Neural progenitor cell (in vitro differentiated cells): Measurements from ENCODE around the gene WDR27. TPM values are rescaled to one million over a fixed set of nuclear protein-coding genes. Genes with fewer than 3 reads are reported as not detected.

Experiments used
- DNase-seq: peaks from one replicate; pipeline ENCODE4 v3.0.0-alpha.2; 2016; ENCODE audit warnings: low spot score
- H2AFZ ChIP-seq: fragments of 200-600 bp; sonication (generic); replicated peaks from 2 replicates; pipeline ENCODE4 v1.6.1; 2016; ENCODE audit warnings: antibody characterized with exemption
- H3F3A ChIP-seq: fragments of 200-600 bp; sonication (generic); 2 replicates; pipeline ENCODE4 v1.6.1; 2016; ENCODE audit warnings: antibody characterized with exemption, low read depth
- H3K27ac ChIP-seq: fragments of 200-600 bp; sonication (generic); 2 replicates; pipeline ENCODE4 v1.5.1; 2016; ENCODE audit warnings: mild to moderate bottlenecking
- H3K27me3 ChIP-seq: fragments of 200-600 bp; sonication (generic); 2 replicates; pipeline ENCODE4 v1.6.1; 2016; ENCODE audit warnings: mild to moderate bottlenecking, moderate library complexity
- H3K36me3 ChIP-seq: fragments of 200-600 bp; sonication (generic); 2 replicates; pipeline ENCODE4 v1.5.1; 2016
- H3K4me1 ChIP-seq: fragments of 200-600 bp; sonication (generic); 2 replicates; pipeline ENCODE4 v1.6.1; 2016; ENCODE audit warnings: mixed run types
- H3K4me2 ChIP-seq: fragments of 200-600 bp; sonication (generic); 2 replicates; pipeline ENCODE4 v1.6.1; 2016
- H3K4me3 ChIP-seq: fragments of 200-600 bp; sonication (generic); 2 replicates; pipeline ENCODE4 v1.5.1; 2016
- H3K79me2 ChIP-seq: fragments of 200-600 bp; sonication (generic); 2 replicates; pipeline ENCODE4 v1.6.1; 2016; ENCODE audit warnings: low read depth
- H3K9ac ChIP-seq: fragments of 200-600 bp; sonication (generic); 2 replicates; pipeline ENCODE4 v1.6.1; 2016
- H3K9me3 ChIP-seq: fragments of 200-600 bp; sonication (generic); 2 replicates; pipeline ENCODE4 v1.5.1; 2016; ENCODE audit warnings: low read depth
- H4K20me1 ChIP-seq: fragments of 200-600 bp; sonication (generic); 2 replicates; pipeline ENCODE4 v1.6.1; 2016; ENCODE audit warnings: low read depth
- H3K27ac Mint-ChIP-seq: 3 replicates; pipeline ENCODE4 v1.8.0; 2021; ENCODE audit warnings: mixed read lengths
- H3K27me3 Mint-ChIP-seq: 2 replicates; pipeline ENCODE4 v1.8.0; 2022; ENCODE audit warnings: low read depth, mild to moderate bottlenecking, inconsistent platforms, moderate library complexity, mixed read lengths; ENCODE audit not compliant: insufficient read depth
- H3K36me3 Mint-ChIP-seq: 3 replicates; pipeline ENCODE4 v1.8.0; 2021; ENCODE audit warnings: mixed read lengths
- H3K4me1 Mint-ChIP-seq: 3 replicates; pipeline ENCODE4 v1.8.0; 2021; ENCODE audit warnings: mixed read lengths
- H3K4me3 Mint-ChIP-seq: 3 replicates; pipeline ENCODE4 v1.8.0; 2021; ENCODE audit warnings: mild to moderate bottlenecking, moderate library complexity, mixed read lengths
- H3K9me3 Mint-ChIP-seq: 3 replicates; pipeline ENCODE4 v1.8.0; 2020; ENCODE audit warnings: mixed read lengths
- CTCF ChIP-seq: fragments of 200-600 bp; sonication (generic); IDR thresholded peaks from 2 replicates; pipeline ENCODE4 v1.5.1; 2017; ENCODE audit warnings: antibody characterized with exemption, mild to moderate bottlenecking
- EZH2 ChIP-seq: fragments of 200-600 bp; sonication (generic); IDR thresholded peaks from 2 replicates; pipeline ENCODE4 v1.6.1; 2017; ENCODE audit warnings: antibody characterized with exemption, mild to moderate bottlenecking, moderate library complexity
- EZH2phosphoT487 ChIP-seq: fragments of 200-600 bp; sonication (generic); IDR thresholded peaks from 2 replicates; pipeline ENCODE4 v1.6.1; 2017; ENCODE audit warnings: antibody characterized with exemption
- total RNA-seq: library from RNA; depleted of rRNA; stranded (reverse); fragments of >200 nt; gene quantifications from 2 replicates; pipeline ENCODE4 v1.2.3, GENCODE V29; 2015; ENCODE audit warnings: low replicate concordance

WDR27 gene
- total RNA-seq, 1 donor from 2014 or later: 69.0 TPM

GRCh38 chr6:169714178-169714577 is 12.3 kb upstream of the WDR27 start:
- Histone ChIP-seq H3K36me3 (peaks cover 25% of the 10 kb centered on the region), H3K9ac (no peak overlapping the region), H3K4me3 (no peak overlapping the region), H3F3A (peaks cover 5% of the 10 kb centered on the region), H2AFZ (no peak overlapping the region), H3K79me2 (peaks cover 23% of the 10 kb centered on the region), H3K9me3 (no peaks in the 10 kb centered on the region), H4K20me1 (peaks cover 10% of the 10 kb centered on the region), H3K4me1 (no peaks in the 10 kb centered on the region), H3K27me3 (no peaks in the 10 kb centered on the region), H3K4me2 (no peak overlapping the region), H3K27ac (no peak overlapping the region)
- H3K27me3 Mint-ChIP-seq: peaks cover 2% of the 10 kb centered on the region
- H3K4me1 Mint-ChIP-seq: no peaks in the 10 kb centered on the region
- H3K4me3 Mint-ChIP-seq: no peak overlapping the region
- H3K27ac Mint-ChIP-seq: no peak overlapping the region
- H3K9me3 Mint-ChIP-seq: no peaks in the 10 kb centered on the region
- no peak for DNase-seq
- TF ChIP-seq CTCF (no peak), EZH2 (no peak), EZH2phosphoT487 (no peak)
- peaks cover 16% of the 10 kb centered on the region for H3K36me3 Mint-ChIP-seq

DNA sequence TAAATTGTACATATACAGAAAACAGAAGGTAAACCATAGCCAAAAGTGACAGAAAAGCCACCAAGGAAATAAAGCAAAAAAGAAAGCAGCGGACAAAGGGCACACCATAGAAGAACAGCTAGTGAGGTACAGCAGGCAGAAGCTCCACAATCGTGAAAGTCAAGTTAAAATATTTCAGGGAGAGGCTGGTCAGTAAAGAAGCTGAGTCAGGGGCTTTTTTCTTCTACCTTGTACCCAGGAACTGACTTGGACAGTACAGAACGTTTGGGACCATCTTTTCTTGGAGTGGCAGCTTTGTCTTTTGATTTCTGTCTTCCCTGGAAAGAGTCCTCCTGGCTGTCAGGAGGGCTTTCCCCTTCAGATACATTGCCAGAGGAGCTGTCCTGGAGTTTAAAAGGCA is 8.2 kb upstream of the WDR27 start:
- no peak for DNase-seq
- Mint-ChIP-seq H3K4me3 (no peak overlapping the region), H3K4me1 (peaks cover under 1% of the 10 kb centered on the region), H3K36me3 (peaks cover 10% of the 10 kb centered on the region), H3K27ac (no peak overlapping the region), H3K9me3 (no peaks in the 10 kb centered on the region), H3K27me3 (peaks cover 2% of the 10 kb centered on the region)
- H4K20me1 ChIP-seq: no peaks in the 10 kb centered on the region
- no peak overlapping the region for H3K9ac ChIP-seq
- peaks cover 10% of the 10 kb centered on the region for H3F3A ChIP-seq
- peaks cover 10% of the 10 kb centered on the region for H3K36me3 ChIP-seq
- H3K27ac ChIP-seq: no peak overlapping the region
- no peak overlapping the region for H3K4me3 ChIP-seq
- no peaks in the 10 kb centered on the region for H3K9me3 ChIP-seq
- no peak overlapping the region for H3K4me2 ChIP-seq
- no peaks in the 10 kb centered on the region for H3K4me1 ChIP-seq
- TF ChIP-seq EZH2 (no peak), CTCF (no peak), EZH2phosphoT487 (no peak)
- H2AFZ ChIP-seq: no peak overlapping the region
- H3K79me2 ChIP-seq: peaks cover 7% of the 10 kb centered on the region
- no peaks in the 10 kb centered on the region for H3K27me3 ChIP-seq

GRCh38 chr6:169709293-169709692 is 7.5 kb upstream of the WDR27 start:
- Mint-ChIP-seq H3K4me3 (no peak overlapping the region), H3K9me3 (no peaks in the 10 kb centered on the region), H3K36me3 (peaks cover 7% of the 10 kb centered on the region), H3K27ac (no peak overlapping the region), H3K4me1 (peaks cover 4% of the 10 kb centered on the region), H3K27me3 (peaks cover 2% of the 10 kb centered on the region)
- Histone ChIP-seq H3K79me2 (peaks cover 14% of the 10 kb centered on the region), H3K27me3 (no peaks in the 10 kb centered on the region), H3K4me2 (no peak overlapping the region), H3F3A (peaks cover 10% of the 10 kb centered on the region), H3K27ac (no peak overlapping the region), H3K4me1 (peaks cover 5% of the 10 kb centered on the region), H3K9ac (no peak overlapping the region), H3K36me3 (peaks cover 10% of the 10 kb centered on the region), H3K9me3 (no peaks in the 10 kb centered on the region), H4K20me1 (peaks cover 2% of the 10 kb centered on the region), H3K4me3 (no peak overlapping the region), H2AFZ (no peak overlapping the region)
- no peak for TF ChIP-seq EZH2
- TF ChIP-seq CTCF: no peak
- no peak for DNase-seq
